Tibial nerve (tissue), 4 donors: ENCODE results near the gene CFAP57. TPM values are rescaled to one million over a fixed set of nuclear protein-coding genes. Genes with fewer than 3 reads are reported as not detected.
A peak's percentile ranks its signal among the peaks of the same experiment; 100 is the strongest.

Source experiments
- DNase-seq, 2 donors: peaks; one replicate each; pipeline ENCODE4 v3.0.0-alpha.2; 2019; ENCODE audit warnings: low spot score in 2 of 2
- H3K27ac ChIP-seq, 4 donors: fragments of 200-600 bp; sonication (generic) in 3 of 4; one replicate each; pipeline ENCODE4 v1.5.1; 2017 to 2019; ENCODE audit warnings: mild to moderate bottlenecking in 1 of 4
- H3K27me3 ChIP-seq, 2 donors: fragments of 200-600 bp; sonication (generic) in 1 of 2; one replicate each; pipeline versions ENCODE4 v1.5.1 to v1.6.0; 2017 to 2019
- H3K36me3 ChIP-seq, 3 donors: fragments of 200-600 bp; sonication (generic); one replicate each; pipeline ENCODE4 v1.5.1; 2018 to 2019
- H3K4me1 ChIP-seq, 4 donors: fragments of 200-600 bp; sonication (generic) in 3 of 4; one replicate each; pipeline ENCODE4 v1.5.1; 2017 to 2019
- H3K4me3 ChIP-seq, 4 donors: fragments of 200-600 bp; sonication (generic) in 3 of 4; one replicate each; pipeline ENCODE4 v1.5.1; 2017 to 2019; ENCODE audit warnings: mild to moderate bottlenecking in 1 of 4, moderate library complexity in 1 of 4
- H3K9me3 ChIP-seq, 4 donors: fragments of 200-600 bp; sonication (generic) in 3 of 4; one replicate each; pipeline ENCODE4 v1.5.1; 2017 to 2019
- CTCF ChIP-seq, 5 experiments: fragments of 200-600 bp in 3 of 5; fragments of 450-650 bp in 2 of 5; sonication (generic) in 3 of 5; IDR thresholded peaks; one replicate each; pipeline ENCODE4 v1.5.1; 2016 to 2019; ENCODE audit warnings: antibody characterized with exemption in 5 of 5, mild to moderate bottlenecking in 3 of 5, moderate library complexity in 2 of 5
- EP300 ChIP-seq, 2 donors: sonication (generic); formaldehyde crosslinking; IDR thresholded peaks; one replicate each; pipeline ENCODE4 v1.6.1; 2017; ENCODE audit warnings: antibody characterized with exemption in 2 of 2, mild to moderate bottlenecking in 1 of 2
- POLR2A ChIP-seq, 2 donors: fragments of 450-650 bp; IDR thresholded peaks; one replicate each; pipeline ENCODE4 v1.6.1; 2017; ENCODE audit warnings: antibody characterized with exemption in 2 of 2, mild to moderate bottlenecking in 2 of 2, moderate library complexity in 2 of 2
- WGBS, 2 donors: methylation state at CpG; one replicate each; pipeline ENCODE4 v1.1.5; 2018; 5-methylcytosine and 5-hydroxymethylcytosine counted together
- total RNA-seq, 4 donors: library from RNA; depleted of rRNA; stranded (reverse); fragments of >200 nt; gene quantifications; one replicate each; pipeline ENCODE4 v1.1.0, GENCODE V29; 2016

The CFAP57 gene
- total RNA-seq, 4 donors from 2014 or later = 0.21 to 0.30 (median 0.22) TPM; not detected in 1

GRCh38 chr1:43214501-43215444, 42.6 kb downstream of the CFAP57 start:
- DNase-seq = no peak
- H3K4me1 ChIP-seq = no peaks in the 10 kb centered on the region
- no peaks in the 10 kb centered on the region for H3K27me3 ChIP-seq
- no peaks in the 10 kb centered on the region for H3K9me3 ChIP-seq
- no peak for TF ChIP-seq EP300 (IDR thresholded peaks at IDR 0.05)
- TF ChIP-seq CTCF (IDR thresholded peaks at IDR 0.05) = no peak
- no peak for TF ChIP-seq POLR2A (IDR thresholded peaks at IDR 0.05)
- no peak overlapping the region for H3K4me3 ChIP-seq
- H3K36me3 ChIP-seq = no peaks in the 10 kb centered on the region
- no peak overlapping the region for H3K27ac ChIP-seq
- WGBS, 2 donors = 68 to 72% methylated on average over 7 of the region's 7 CpGs

GRCh38 chr1:43217747-43218146, 45.6 kb downstream of the CFAP57 start:
- H3K27me3 ChIP-seq = no peaks in the 10 kb centered on the region
- H3K9me3 ChIP-seq = no peaks in the 10 kb centered on the region
- no peak for TF ChIP-seq CTCF (IDR thresholded peaks at IDR 0.05)
- no peak for TF ChIP-seq POLR2A (IDR thresholded peaks at IDR 0.05)
- TF ChIP-seq EP300 (IDR thresholded peaks at IDR 0.05) = no peak
- 90 to 91% methylated on average over 10 of the region's 10 CpGs for WGBS, 2 donors
- H3K4me3 ChIP-seq = no peak overlapping the region
- H3K27ac ChIP-seq = no peak overlapping the region
- DNase-seq = no peak
- H3K4me1 ChIP-seq = peaks cover 0 to 5% (median 0%) of the 10 kb centered on the region in 4 donors
- H3K36me3 ChIP-seq = no peaks in the 10 kb centered on the region

- 69% methylated on average over 7 of the region's 7 CpGs for WGBS, 2 donors
- Histone ChIP-seq H3K27ac (peak overlapping the region in 1 of 4 donors; percentile 53), H3K4me3 (no peak overlapping the region), H3K36me3 (no peaks in the 10 kb centered on the region), H3K27me3 (no peaks in the 10 kb centered on the region), H3K9me3 (no peaks in the 10 kb centered on the region), H3K4me1 (peaks cover 0 to 5% (median 0%) of the 10 kb centered on the region in 4 donors)
- no peak for DNase-seq
- TF ChIP-seq CTCF (IDR thresholded peaks at IDR 0.05) = no peak
- no peak for TF ChIP-seq EP300 (IDR thresholded peaks at IDR 0.05)
- no peak for TF ChIP-seq POLR2A (IDR thresholded peaks at IDR 0.05)
Measured at GRCh38 chr1:43220905-43221778, 49.0 kb downstream of the CFAP57 start.

GRCh38 chr1:43221797-43222196, 49.7 kb downstream of the CFAP57 start:
- no peaks in the 10 kb centered on the region for H3K27me3 ChIP-seq
- no peak for DNase-seq
- peak overlapping the region in 1 of 4 donors; percentile 53 for H3K27ac ChIP-seq
- no peak for TF ChIP-seq EP300 (IDR thresholded peaks at IDR 0.05)
- no peak for TF ChIP-seq CTCF (IDR thresholded peaks at IDR 0.05)
- no peak for TF ChIP-seq POLR2A (IDR thresholded peaks at IDR 0.05)
- H3K36me3 ChIP-seq = no peaks in the 10 kb centered on the region
- no peak overlapping the region for H3K4me3 ChIP-seq
- WGBS, 2 donors = 88 to 93% methylated on average over 1 of the region's 1 CpG
- H3K9me3 ChIP-seq = no peaks in the 10 kb centered on the region
- peaks cover 0 to 5% (median 0%) of the 10 kb centered on the region in 4 donors for H3K4me1 ChIP-seq
